Fibroblast of lung (primary cell): ENCODE data around the gene HRH3. TPM values are rescaled to one million over a fixed set of nuclear protein-coding genes. Genes with fewer than 3 reads are reported as not detected.

ENCODE experiments used
- DNase-seq, 2 donors: peaks; one replicate each; pipeline versions ENCODE4 v3.0.0 to v3.0.0-alpha.2; 2010; ENCODE audit warnings: low read depth in 2 of 2
- H2AFZ ChIP-seq: 2 replicates; pipeline ENCODE4 v1.5.1; 2012; ENCODE audit warnings: low read length, control low read depth, inconsistent platforms
- H3K27ac ChIP-seq: 2 replicates; pipeline ENCODE4 v1.5.1; 2011; ENCODE audit warnings: low read length, control low read depth; ENCODE audit not compliant: insufficient read depth
- H3K27me3 ChIP-seq: 2 replicates; pipeline ENCODE4 v1.5.1; 2011; ENCODE audit warnings: mild to moderate bottlenecking, low read length; ENCODE audit not compliant: control insufficient read depth, insufficient read depth
- H3K36me3 ChIP-seq: 2 replicates; pipeline ENCODE4 v1.5.1; 2011; ENCODE audit warnings: low read length; ENCODE audit not compliant: control insufficient read depth, insufficient read depth
- H3K4me1 ChIP-seq: 2 replicates; pipeline ENCODE4 v1.5.1; 2011; ENCODE audit warnings: low read length; ENCODE audit not compliant: control insufficient read depth, insufficient read depth; ENCODE audit errors: extremely low read depth
- H3K4me2 ChIP-seq: 2 replicates; pipeline ENCODE4 v1.5.1; 2011; ENCODE audit warnings: low read length, control low read depth; ENCODE audit not compliant: insufficient read depth; ENCODE audit errors: extremely low read depth
- H3K4me3 ChIP-seq, 4 experiments: fragments of 200-600 bp in 1 of 4; sonication (generic) in 1 of 4; replicated peaks in 1 of 4; 2 replicates each; pipeline ENCODE4 v1.5.1; 2011 to 2016; ENCODE audit warnings: low read length in 4 of 4, low read depth in 3 of 4, mild to moderate bottlenecking in 3 of 4, control low read depth in 2 of 4, inconsistent platforms in 1 of 4, mixed read lengths in 1 of 4; ENCODE audit not compliant: insufficient read depth in 1 of 4; ENCODE audit errors: control extremely low read depth in 1 of 4
- H3K79me2 ChIP-seq: 2 replicates; pipeline ENCODE4 v1.5.1; 2012; ENCODE audit warnings: mild to moderate bottlenecking, low read length, inconsistent platforms; ENCODE audit not compliant: control insufficient read depth, insufficient read depth
- H3K9ac ChIP-seq: 2 replicates; pipeline ENCODE4 v1.5.1; 2011; ENCODE audit warnings: mild to moderate bottlenecking, low read length, control low read depth; ENCODE audit not compliant: insufficient read depth
- H3K9me3 ChIP-seq: 2 replicates; pipeline ENCODE4 v1.5.1; 2012; ENCODE audit warnings: low read depth, low read length; ENCODE audit not compliant: control insufficient read depth, insufficient read depth
- H4K20me1 ChIP-seq: 2 replicates; pipeline ENCODE4 v1.5.1; 2011; ENCODE audit warnings: low read length; ENCODE audit not compliant: control insufficient read depth, insufficient read depth; ENCODE audit errors: extremely low read depth
- CTCF ChIP-seq, 2 donors: IDR thresholded peaks in 1 of 2; conservative IDR thresholded peaks in 1 of 2; 1 replicate in 1 of 2; 2 replicates in 1 of 2; pipeline ENCODE4 v1.5.1; 2011 to 2012; ENCODE audit warnings: low read length in 2 of 2, control low read depth in 1 of 2, inconsistent platforms in 1 of 2, low read depth in 1 of 2, mild to moderate bottlenecking in 1 of 2
- EZH2 ChIP-seq: IDR thresholded peaks from 2 replicates; pipeline ENCODE4 v1.5.1; 2012; ENCODE audit warnings: low read length, control low read depth, mild to moderate bottlenecking; ENCODE audit errors: missing control alignments
- polyA plus RNA-seq, 2 donors: library from polyadenylated mRNA; depleted of rRNA in 1 of 2; stranded (reverse) in 1 of 2; unstranded in 1 of 2; fragments of >200 nt; gene quantifications; 2 replicates each; pipeline ENCODE4 v1.2.1, GENCODE V29; 2011 to 2012; ENCODE audit warnings: missing spikeins in 1 of 2
- total RNA-seq: library from RNA; depleted of rRNA; stranded (reverse); fragments of >200 nt; gene quantifications from 2 replicates; pipeline ENCODE4 v1.2.1, GENCODE V29; 2014

Gene HRH3
- total and polyA plus RNA-seq, 2 donors (not counting 1 experiment from before 2014, with no cell fraction given), result not detected

- no peak overlapping the region for H3K4me3 ChIP-seq
- H3K79me2 ChIP-seq, result peaks cover 15% of the 10 kb centered on the region
- peaks cover 2% of the 10 kb centered on the region for H3K36me3 ChIP-seq
- peaks cover 3% of the 10 kb centered on the region for H4K20me1 ChIP-seq
- TF ChIP-seq EZH2, result no peak
- no peak for TF ChIP-seq CTCF (conservative IDR thresholded peaks at IDR 0.05 in 1 of 2, IDR thresholded peaks at IDR 0.05 in 1 of 2; ENCODE audit: low read depth in 1 of 2, low read length in 2 of 2)
- no peak overlapping the region for H3K4me2 ChIP-seq
- no peaks in the 10 kb centered on the region for H3K27me3 ChIP-seq
- H2AFZ ChIP-seq, result no peak overlapping the region
- H3K4me1 ChIP-seq, result no peaks in the 10 kb centered on the region
- DNase-seq, result no peak
- H3K9me3 ChIP-seq, result no peaks in the 10 kb centered on the region
- no peak overlapping the region for H3K27ac ChIP-seq
- H3K9ac ChIP-seq, result no peak overlapping the region
Observed at GRCh38 chr20:62243906-62244515, 23.9 kb upstream of the HRH3 start.

GRCh38 chr20:62243106-62243505 lies 23.0 kb upstream of the HRH3 start:
- DNase-seq, result no peak
- no peak for TF ChIP-seq CTCF (conservative IDR thresholded peaks at IDR 0.05 in 1 of 2, IDR thresholded peaks at IDR 0.05 in 1 of 2; ENCODE audit: low read depth in 1 of 2, low read length in 2 of 2)
- no peak for TF ChIP-seq EZH2
- no peak overlapping the region for H3K4me2 ChIP-seq
- no peaks in the 10 kb centered on the region for H3K9me3 ChIP-seq
- H3K4me3 ChIP-seq, result no peak overlapping the region
- no peaks in the 10 kb centered on the region for H3K4me1 ChIP-seq
- H3K27me3 ChIP-seq, result no peaks in the 10 kb centered on the region
- no peak overlapping the region for H2AFZ ChIP-seq
- H3K36me3 ChIP-seq, result peaks cover 2% of the 10 kb centered on the region
- H3K79me2 ChIP-seq, result peaks cover 17% of the 10 kb centered on the region
- H3K27ac ChIP-seq, result no peak overlapping the region
- H3K9ac ChIP-seq, result no peak overlapping the region
- H4K20me1 ChIP-seq, result peaks cover 3% of the 10 kb centered on the region

- peaks cover 2% of the 10 kb centered on the region for H4K20me1 ChIP-seq
- H3K9ac ChIP-seq, result no peak overlapping the region
- TF ChIP-seq CTCF (conservative IDR thresholded peaks at IDR 0.05 in 1 of 2, IDR thresholded peaks at IDR 0.05 in 1 of 2; ENCODE audit: low read depth in 1 of 2, low read length in 2 of 2), result no peak
- TF ChIP-seq EZH2, result no peak
- no peak for DNase-seq
- no peaks in the 10 kb centered on the region for H3K27me3 ChIP-seq
- H3K4me3 ChIP-seq, result no peak overlapping the region
- H3K36me3 ChIP-seq, result peaks cover 2% of the 10 kb centered on the region
- no peaks in the 10 kb centered on the region for H3K9me3 ChIP-seq
- H2AFZ ChIP-seq, result no peak overlapping the region
- H3K4me1 ChIP-seq, result no peaks in the 10 kb centered on the region
- H3K4me2 ChIP-seq, result no peak overlapping the region
- peaks cover 17% of the 10 kb centered on the region for H3K79me2 ChIP-seq
- no peak overlapping the region for H3K27ac ChIP-seq
Observed at GRCh38 chr20:62242176-62242575, 22.1 kb upstream of the HRH3 start.
